ENCODE measurements around the gene OLIG2.

The OLIG2 gene

DNA sequence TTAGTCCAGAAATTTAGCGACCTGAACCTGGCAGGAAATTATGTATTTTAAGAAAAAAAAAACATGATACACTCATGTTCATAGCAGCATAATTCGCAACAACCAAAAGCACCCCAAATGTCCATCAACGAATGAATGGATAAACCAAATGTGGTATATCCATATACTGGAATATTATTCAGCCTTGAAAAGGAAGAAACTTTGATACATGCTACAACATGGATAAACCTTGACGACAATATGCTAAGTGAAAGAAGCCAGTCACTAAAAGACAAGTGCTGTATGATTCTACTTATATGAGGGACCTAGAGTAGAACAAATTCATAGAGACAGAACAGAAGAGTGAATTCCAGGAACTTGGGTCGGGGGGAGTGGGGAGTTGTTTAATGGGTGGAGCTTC, 43.5 kb downstream of the OLIG2 start:
- no peak for DNase-seq

DNA sequence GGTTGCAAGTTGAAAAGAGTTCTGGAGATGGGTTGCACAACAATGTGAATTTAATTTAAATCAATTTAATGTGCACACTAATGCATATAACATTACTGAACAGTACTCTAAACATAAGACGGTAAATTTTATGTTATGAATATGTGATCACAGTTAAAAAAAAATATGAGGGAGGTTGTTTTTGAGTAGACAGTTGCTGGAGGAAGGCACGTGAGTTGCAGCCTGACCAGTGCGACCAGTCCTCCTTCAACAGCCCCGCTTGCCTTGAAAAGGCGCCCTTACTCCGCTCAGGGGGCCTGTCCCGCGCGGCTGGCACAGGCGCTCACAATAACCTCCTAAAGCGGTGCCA, 43.9 kb downstream of the OLIG2 start:
- no peak for DNase-seq

DNA sequence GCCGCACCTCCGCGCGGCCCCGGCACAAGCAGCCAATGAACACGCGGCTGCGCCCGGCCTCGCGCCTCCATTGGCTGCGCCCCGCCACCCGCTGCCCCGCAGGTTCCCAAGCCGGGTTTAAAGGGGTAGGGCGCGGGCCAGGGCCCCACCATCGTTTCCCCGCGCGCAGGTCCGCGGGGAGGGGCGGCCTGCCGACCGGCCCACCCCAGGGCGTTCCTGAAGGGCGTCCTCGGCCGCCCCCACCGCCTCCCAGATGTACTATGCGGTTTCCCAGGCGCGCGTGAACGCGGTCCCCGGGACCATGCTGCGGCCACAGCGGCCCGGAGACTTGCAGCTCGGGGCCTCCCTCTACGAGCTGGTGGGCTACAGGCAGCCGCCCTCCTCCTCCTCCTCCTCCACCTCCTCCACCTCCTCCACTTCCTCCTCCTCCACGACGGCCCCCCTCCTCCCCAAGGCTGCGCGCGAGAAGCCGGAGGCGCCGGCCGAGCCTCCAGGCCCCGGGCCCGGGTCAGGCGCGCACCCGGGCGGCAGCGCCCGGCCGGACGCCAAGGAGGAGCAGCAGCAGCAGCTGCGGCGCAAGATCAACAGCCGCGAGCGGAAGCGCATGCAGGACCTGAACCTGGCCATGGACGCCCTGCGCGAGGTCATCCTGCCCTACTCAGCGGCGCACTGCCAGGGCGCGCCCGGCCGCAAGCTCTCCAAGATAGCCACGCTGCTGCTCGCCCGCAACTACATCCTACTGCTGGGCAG, 44.4 kb downstream of the OLIG2 start, which contains the start of gene OLIG1:
Gene OLIG1 (plus strand): TSS at position 148 of the 750 bp plus-strand sequence. CDS start 106 bp downstream, at position 254.
- peak; percentile 9 for DNase-seq

DNA sequence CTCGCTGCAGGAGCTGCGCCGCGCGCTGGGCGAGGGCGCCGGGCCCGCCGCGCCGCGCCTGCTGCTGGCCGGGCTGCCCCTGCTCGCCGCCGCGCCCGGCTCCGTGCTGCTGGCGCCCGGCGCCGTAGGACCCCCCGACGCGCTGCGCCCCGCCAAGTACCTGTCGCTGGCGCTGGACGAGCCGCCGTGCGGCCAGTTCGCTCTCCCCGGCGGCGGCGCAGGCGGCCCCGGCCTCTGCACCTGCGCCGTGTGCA, 44.9 kb downstream of the OLIG2 start:
- DNase-seq = no peak

DNA sequence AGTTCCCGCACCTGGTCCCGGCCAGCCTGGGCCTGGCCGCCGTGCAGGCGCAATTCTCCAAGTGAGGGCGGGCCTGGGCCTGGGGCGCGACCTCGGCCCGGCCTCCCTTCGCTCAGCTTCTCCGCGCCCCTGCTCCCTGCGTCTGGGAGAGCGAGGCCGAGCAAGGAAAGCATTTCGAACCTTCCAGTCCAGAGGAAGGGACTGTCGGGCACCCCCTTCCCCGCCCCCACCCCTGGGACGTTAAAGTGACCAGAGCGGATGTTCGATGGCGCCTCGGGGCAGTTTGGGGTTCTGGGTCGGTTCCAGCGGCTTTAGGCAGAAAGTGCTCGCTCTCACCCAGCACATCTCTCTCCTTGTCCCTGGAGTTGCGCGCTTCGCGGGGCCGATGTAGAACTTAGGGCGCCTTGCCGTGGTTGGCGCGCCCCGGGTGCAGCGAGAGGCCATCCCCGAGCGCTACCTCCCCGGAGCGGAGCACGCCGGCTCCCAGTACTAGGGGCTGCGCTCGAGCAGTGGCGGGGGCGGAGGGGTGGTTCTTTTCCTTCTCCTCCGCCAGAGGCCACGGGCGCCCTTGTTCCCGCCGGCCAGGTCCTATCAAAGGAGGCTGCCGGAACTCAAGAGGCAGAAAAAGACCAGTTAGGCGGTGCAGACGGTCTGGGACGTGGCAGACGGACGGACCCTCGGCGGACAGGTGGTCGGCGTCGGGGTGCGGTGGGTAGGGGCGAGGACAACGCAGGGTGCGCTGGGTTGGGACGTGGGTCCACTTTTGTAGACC, 45.4 kb downstream of the OLIG2 start:
- no peak for DNase-seq

DNA sequence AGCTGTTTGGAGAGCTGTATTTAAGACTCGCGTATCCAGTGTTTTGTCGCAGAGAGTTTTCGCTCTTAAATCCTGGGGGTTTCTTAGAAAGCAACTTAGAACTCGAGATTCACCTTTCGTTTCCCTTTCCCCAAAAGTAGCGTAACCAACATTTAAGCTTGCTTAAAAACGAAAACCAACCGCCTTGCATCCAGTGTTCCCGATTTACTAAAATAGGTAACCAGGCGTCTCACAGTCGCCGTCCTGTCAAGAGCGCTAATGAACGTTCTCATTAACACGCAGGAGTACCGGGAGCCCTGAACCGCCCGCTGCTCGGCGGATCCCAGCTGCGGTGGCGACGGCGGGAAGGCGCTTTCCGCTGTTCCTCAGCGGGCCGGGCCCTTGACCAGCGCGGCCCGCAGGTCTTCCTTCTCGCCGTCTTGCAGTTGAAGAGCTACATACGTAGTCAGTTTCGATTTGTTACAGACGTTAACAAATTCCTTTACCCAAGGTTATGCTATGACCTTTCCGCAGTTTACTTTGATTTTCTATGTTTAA, 46.1 kb downstream of the OLIG2 start:
- peak; percentile 1 for DNase-seq

DNA sequence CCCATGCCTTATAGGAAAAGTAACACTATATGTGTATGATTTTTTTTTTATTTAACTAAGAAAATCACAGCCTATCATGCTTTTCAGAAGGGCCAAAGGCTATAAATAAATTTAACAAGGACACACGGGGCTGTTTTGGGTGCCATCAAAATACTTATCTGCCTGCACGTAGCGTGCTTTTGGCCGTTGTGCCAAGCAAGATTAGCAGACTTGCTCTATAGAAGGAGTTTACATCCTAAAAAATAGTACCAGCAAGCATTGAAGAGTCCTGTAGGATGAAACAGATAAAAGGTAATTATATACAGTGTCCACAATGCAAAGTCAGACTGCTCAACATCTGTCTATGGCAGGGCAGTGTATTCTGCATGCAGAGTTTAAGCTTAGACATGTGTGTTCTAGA, 47.9 kb downstream of the OLIG2 start:
- no peak for DNase-seq

DNA sequence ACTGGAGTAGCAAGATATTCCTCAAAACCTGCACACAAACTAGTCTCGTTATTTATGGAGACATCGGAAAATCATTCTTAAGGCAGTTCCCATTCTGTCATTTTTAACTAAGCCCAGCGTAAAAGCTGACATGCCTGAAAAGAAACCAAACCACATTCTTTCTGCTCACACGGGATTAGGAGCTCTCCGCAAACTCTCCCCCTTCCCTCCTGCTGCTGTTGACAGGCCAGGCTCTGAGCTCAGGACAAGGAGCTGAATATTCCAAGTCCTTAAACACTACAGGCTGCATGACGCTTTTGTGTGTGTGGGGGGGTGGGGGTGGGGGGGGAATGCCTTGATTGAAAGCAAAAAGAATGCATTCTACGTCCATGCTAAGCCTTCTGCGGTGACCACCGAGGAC, 49.4 kb downstream of the OLIG2 start:
- no peak for DNase-seq

DNA sequence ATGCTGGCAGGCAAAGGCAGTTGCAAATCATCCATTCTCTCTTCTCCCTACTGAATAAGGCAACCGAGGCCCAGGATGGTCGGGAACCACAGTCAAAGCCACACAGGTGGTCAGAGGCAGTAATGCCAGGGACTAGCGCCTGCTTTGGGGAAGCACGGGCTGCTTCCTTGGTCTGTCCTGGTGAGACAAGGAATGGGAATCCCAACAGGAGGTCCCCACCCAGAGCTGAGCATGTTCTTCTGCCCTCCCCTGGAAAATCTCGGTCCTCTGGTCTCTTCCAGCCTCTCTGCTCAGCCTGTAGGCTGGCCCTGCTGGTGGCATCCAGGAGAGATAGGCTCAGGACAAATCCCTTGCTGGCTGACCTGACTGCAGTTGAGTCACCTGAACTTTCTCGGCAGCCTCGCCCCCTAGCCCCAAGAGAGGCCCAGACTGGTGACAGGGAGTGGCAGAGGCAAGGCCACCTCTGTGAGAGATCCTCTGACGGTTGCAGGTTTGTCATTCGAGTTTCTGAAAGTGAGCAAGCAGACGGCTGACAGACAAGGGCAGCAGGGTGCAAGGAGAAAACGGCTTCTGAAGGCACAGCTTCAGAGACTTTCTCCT, 50.0 kb downstream of the OLIG2 start:
- DNase-seq = no peak

DNA sequence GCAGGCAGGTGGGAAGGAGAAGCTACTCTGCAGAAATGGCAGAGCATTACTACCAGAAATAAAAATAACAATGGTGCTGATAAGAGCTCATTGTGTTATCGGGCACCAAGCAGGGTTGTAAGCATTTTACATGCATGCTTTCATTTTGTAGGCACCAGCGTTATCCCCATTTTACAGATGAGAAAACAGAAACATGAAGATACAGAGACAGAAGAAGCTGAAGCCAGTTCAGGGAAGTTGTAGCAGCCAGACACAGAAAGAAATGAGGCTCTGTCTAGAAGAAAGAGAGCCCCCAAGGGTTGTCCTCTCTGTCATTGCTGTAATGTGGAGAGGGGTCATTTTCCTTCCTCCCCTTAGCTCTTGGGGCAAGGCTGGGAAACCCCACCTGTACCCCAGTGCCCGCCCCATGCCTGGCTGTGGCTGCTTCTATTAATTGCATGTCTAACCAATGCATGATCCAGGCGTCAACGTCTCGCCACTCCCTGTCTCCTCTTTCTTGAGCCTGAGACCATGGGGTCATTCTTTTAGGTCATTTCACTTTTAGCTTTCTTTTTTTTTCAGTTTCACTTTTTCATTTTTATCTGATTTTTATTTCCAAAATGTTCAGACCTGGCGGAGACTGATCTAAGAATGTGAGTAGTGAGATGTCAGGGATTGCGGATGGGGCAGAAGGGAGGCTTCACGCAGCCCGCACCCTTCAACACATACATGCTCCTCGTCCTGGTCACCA, 51.0 kb downstream of the OLIG2 start:
- DNase-seq = no peak

Measured in CD4-positive, alpha-beta T cell treated with Interleukin-17A for 1 hour (primary cell).